Astrocyte (in vitro differentiated cells and primary cell): ENCODE data around the gene GLRX5. TPM values are rescaled to one million over a fixed set of nuclear protein-coding genes. Genes with fewer than 3 reads are reported as not detected.

Experiments used
- DNase-seq: peaks from one replicate; pipeline ENCODE4 v3.0.0-alpha.2; 2010; ENCODE audit warnings: low read depth
- FAIRE-seq: peaks from 2 replicates; lab custom pipeline; 2011; peaks lifted over from hg19 to GRCh38; lab: Jason Lieb, UNC
- H2AFZ ChIP-seq: 2 replicates; pipeline ENCODE4 v1.6.0; 2012; ENCODE audit warnings: low read depth, low read length, inconsistent platforms
- H3K27ac ChIP-seq: 2 replicates; pipeline ENCODE4 v1.5.1; 2011; ENCODE audit warnings: low read depth, low read length, inconsistent platforms
- H3K27me3 ChIP-seq: 2 replicates; pipeline ENCODE4 v1.6.0; 2011; ENCODE audit warnings: low read length, inconsistent platforms; ENCODE audit not compliant: insufficient read depth
- H3K36me3 ChIP-seq: 2 replicates; pipeline ENCODE4 v1.5.1; 2011; ENCODE audit warnings: low read length, inconsistent platforms; ENCODE audit not compliant: insufficient read depth
- H3K4me1 ChIP-seq: 2 replicates; pipeline ENCODE4 v1.5.1; 2011; ENCODE audit warnings: low read length, inconsistent platforms; ENCODE audit not compliant: insufficient read depth
- H3K4me2 ChIP-seq: 2 replicates; pipeline ENCODE4 v1.6.0; 2012; ENCODE audit warnings: low read length, inconsistent platforms
- H3K4me3 ChIP-seq: 2 replicates; pipeline ENCODE4 v1.5.1; 2011; ENCODE audit warnings: low read depth, mild to moderate bottlenecking, low read length, inconsistent platforms; ENCODE audit not compliant: insufficient read depth
- H3K79me2 ChIP-seq: 2 replicates; pipeline ENCODE4 v1.6.0; 2012; ENCODE audit warnings: mild to moderate bottlenecking, low read length, inconsistent platforms; ENCODE audit not compliant: insufficient read depth
- H3K9ac ChIP-seq: 2 replicates; pipeline ENCODE4 v1.6.0; 2012; ENCODE audit warnings: mild to moderate bottlenecking, low read length, inconsistent platforms
- H3K9me3 ChIP-seq: 2 replicates; pipeline ENCODE4 v1.5.1; 2012; ENCODE audit warnings: low read depth, mild to moderate bottlenecking, low read length, inconsistent platforms; ENCODE audit not compliant: insufficient read depth
- H4K20me1 ChIP-seq: 2 replicates; pipeline ENCODE4 v1.6.0; 2012; ENCODE audit warnings: low read length, inconsistent platforms; ENCODE audit not compliant: insufficient read depth
- H3K27ac Mint-ChIP-seq: one replicate; pipeline ENCODE4 v1.8.0; 2021; ENCODE audit warnings: mild to moderate bottlenecking, mixed read lengths; ENCODE audit not compliant: unreplicated experiment
- H3K27me3 Mint-ChIP-seq: one replicate; pipeline ENCODE4 v1.8.0; 2021; ENCODE audit warnings: low read depth, mixed read lengths; ENCODE audit not compliant: unreplicated experiment
- H3K36me3 Mint-ChIP-seq: one replicate; pipeline ENCODE4 v1.8.0; 2021; ENCODE audit warnings: low read depth, mixed read lengths; ENCODE audit not compliant: unreplicated experiment
- H3K4me1 Mint-ChIP-seq: one replicate; pipeline ENCODE4 v1.8.0; 2021; ENCODE audit warnings: low read depth, mixed read lengths; ENCODE audit not compliant: unreplicated experiment
- H3K4me3 Mint-ChIP-seq: one replicate; pipeline ENCODE4 v1.8.0; 2021; ENCODE audit warnings: mild to moderate bottlenecking, moderate library complexity, mixed read lengths; ENCODE audit not compliant: unreplicated experiment
- H3K9me3 Mint-ChIP-seq: one replicate; pipeline ENCODE4 v1.8.0; 2021; ENCODE audit warnings: mild to moderate bottlenecking, mixed read lengths; ENCODE audit not compliant: unreplicated experiment
- EZH2 ChIP-seq: IDR thresholded peaks from 2 replicates; pipeline ENCODE4 v1.6.1; 2012; ENCODE audit warnings: mild to moderate bottlenecking, low read length, inconsistent platforms; ENCODE audit not compliant: insufficient read depth
- total RNA-seq: library from RNA; stranded (reverse); gene quantifications from 2 replicates; pipeline ENCODE4 v1.2.1, GENCODE V29; 2021
- TF ChIP-seq, protein P1 (sequence below): IDR thresholded peaks from 2 replicates; pipeline ENCODE4 v1.5.1; 2011; ENCODE audit warnings: low read depth, mild to moderate bottlenecking, inconsistent platforms, low read length, moderate library complexity; ENCODE audit not compliant: insufficient read depth

The GLRX5 gene
- total RNA-seq, 1 donor from 2014 or later: 50.5 TPM

DNA sequence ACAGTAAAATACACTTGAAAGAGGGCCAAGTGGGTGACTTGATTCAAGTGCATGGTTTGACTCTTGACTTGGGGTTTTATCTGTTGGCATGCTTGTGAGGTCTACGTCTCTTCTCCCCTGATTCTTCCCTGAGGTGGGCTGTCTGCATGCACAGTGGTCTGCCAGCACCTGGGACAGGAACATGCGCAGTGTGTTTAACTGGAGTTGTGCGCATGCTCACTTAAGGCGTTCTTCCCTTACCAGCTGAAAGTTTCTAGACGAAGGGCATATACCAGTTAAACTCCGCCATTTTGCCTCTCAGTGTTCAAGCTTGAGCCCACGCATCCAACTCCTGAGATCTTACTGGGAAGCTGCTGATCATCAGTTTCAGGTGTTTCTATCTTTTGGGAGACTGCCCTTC lies 38.5 kb downstream of the GLRX5 start:
- no peaks in the 10 kb centered on the region for H3K36me3 ChIP-seq
- Mint-ChIP-seq H3K4me1 (no peaks in the 10 kb centered on the region), H3K27me3 (peaks cover 7% of the 10 kb centered on the region), H3K9me3 (no peaks in the 10 kb centered on the region), H3K4me3 (no peak overlapping the region), H3K27ac (no peak overlapping the region), H3K36me3 (no peaks in the 10 kb centered on the region)
- DNase-seq (no peak), FAIRE-seq (no peak)
- no peak overlapping the region for H3K4me3 ChIP-seq
- TF ChIP-seq, protein P1, sequence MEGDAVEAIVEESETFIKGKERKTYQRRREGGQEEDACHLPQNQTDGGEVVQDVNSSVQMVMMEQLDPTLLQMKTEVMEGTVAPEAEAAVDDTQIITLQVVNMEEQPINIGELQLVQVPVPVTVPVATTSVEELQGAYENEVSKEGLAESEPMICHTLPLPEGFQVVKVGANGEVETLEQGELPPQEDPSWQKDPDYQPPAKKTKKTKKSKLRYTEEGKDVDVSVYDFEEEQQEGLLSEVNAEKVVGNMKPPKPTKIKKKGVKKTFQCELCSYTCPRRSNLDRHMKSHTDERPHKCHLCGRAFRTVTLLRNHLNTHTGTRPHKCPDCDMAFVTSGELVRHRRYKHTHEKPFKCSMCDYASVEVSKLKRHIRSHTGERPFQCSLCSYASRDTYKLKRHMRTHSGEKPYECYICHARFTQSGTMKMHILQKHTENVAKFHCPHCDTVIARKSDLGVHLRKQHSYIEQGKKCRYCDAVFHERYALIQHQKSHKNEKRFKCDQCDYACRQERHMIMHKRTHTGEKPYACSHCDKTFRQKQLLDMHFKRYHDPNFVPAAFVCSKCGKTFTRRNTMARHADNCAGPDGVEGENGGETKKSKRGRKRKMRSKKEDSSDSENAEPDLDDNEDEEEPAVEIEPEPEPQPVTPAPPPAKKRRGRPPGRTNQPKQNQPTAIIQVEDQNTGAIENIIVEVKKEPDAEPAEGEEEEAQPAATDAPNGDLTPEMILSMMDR: no peak
- TF ChIP-seq EZH2: no peak
- H3K9ac ChIP-seq: no peak overlapping the region
- H3K27ac ChIP-seq: no peak overlapping the region
- H2AFZ ChIP-seq: no peak overlapping the region
- H3K79me2 ChIP-seq: no peaks in the 10 kb centered on the region
- no peak overlapping the region for H3K4me2 ChIP-seq
- no peaks in the 10 kb centered on the region for H3K4me1 ChIP-seq
- H3K27me3 ChIP-seq: no peaks in the 10 kb centered on the region
- no peaks in the 10 kb centered on the region for H4K20me1 ChIP-seq
- no peaks in the 10 kb centered on the region for H3K9me3 ChIP-seq

DNA sequence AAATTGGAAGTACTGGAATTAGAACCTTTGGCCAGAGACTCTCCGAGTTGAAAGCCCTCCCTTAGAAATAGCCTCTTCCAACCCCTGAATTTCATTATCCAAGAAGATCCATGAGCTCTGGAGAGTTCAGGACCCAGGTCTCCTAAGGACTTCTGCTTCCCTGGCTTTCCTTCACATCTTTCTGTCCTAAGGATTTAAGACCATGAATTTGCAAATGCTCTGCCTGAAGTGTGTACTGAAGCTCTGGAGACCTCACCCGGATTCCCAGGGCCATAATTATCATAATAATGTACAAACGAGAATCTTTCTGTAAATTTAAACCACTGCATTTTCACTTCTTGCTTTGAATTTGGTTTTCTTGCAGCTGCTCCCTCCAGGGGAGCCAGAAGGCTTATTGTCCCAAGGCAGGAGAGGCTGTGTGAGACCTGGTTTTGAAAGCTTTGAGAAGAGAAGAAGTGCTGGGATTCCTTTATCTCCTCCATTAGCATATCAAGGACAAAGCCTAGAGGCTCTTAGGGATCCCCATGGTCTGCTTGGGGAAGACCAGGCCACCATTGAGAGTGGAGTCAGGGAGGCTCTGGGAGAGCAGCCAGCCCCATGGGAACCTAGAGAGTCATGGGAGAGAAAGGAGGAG lies 41.1 kb downstream of the GLRX5 start:
- Histone ChIP-seq H3K4me1 (no peaks in the 10 kb centered on the region), H3K9me3 (no peaks in the 10 kb centered on the region), H4K20me1 (no peaks in the 10 kb centered on the region), H3K79me2 (no peaks in the 10 kb centered on the region), H3K36me3 (no peaks in the 10 kb centered on the region), H3K27ac (no peak overlapping the region), H2AFZ (no peak overlapping the region), H3K4me2 (no peak overlapping the region), H3K9ac (no peak overlapping the region), H3K4me3 (no peak overlapping the region), H3K27me3 (peaks cover 2% of the 10 kb centered on the region)
- no peak overlapping the region for H3K27ac Mint-ChIP-seq
- no peak overlapping the region for H3K4me3 Mint-ChIP-seq
- peaks cover 7% of the 10 kb centered on the region for H3K27me3 Mint-ChIP-seq
- DNase-seq: no peak
- FAIRE-seq: no peak
- TF ChIP-seq, protein P1: no peak
- TF ChIP-seq EZH2: no peak
- H3K36me3 Mint-ChIP-seq: no peaks in the 10 kb centered on the region
- no peaks in the 10 kb centered on the region for H3K4me1 Mint-ChIP-seq
- H3K9me3 Mint-ChIP-seq: no peaks in the 10 kb centered on the region

DNA sequence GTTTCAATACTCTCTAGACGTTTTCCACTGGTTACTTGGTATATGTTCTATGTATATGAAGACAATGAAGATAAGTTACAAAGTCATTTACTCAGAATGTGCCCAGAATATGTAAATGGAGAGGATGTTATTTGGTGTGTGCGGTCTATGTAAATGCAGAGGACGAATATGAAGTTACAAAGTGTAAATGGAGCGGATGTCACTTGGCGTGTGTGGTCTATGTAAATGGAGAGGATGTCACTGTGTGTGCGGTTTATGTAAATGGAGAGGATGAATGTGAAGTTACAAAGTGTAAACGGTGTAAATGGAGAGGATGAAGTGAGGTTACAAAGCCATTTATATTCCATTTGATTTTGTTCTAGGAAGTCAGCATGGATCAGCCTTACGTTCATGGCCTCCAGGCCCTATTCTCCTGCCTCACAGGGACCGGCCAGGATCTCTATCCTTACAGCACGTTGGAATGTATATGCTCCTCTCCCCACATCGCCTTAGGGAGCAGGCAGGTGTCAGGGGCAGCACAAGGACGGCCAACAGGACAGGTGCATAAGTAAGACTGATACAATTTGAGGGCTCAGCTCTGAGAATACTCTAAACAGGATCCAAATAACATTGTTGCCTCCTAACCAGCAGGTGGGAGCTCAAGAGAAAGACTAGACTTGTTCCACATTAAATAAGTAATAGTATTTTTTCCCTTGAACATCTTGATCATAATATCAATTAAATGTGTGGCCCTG lies 42.4 kb downstream of the GLRX5 start:
- DNase-seq: no peak
- H2AFZ ChIP-seq: no peak overlapping the region
- H3K27me3 ChIP-seq: peaks cover 2% of the 10 kb centered on the region
- Mint-ChIP-seq H3K9me3 (no peaks in the 10 kb centered on the region), H3K27me3 (peaks cover 7% of the 10 kb centered on the region), H3K27ac (no peak overlapping the region), H3K36me3 (no peaks in the 10 kb centered on the region), H3K4me3 (no peak overlapping the region), H3K4me1 (no peaks in the 10 kb centered on the region)
- H3K9ac ChIP-seq: no peak overlapping the region
- TF ChIP-seq, protein P1: no peak
- TF ChIP-seq EZH2: no peak
- no peaks in the 10 kb centered on the region for H3K36me3 ChIP-seq
- no peak overlapping the region for H3K27ac ChIP-seq
- no peaks in the 10 kb centered on the region for H3K4me1 ChIP-seq
- no peaks in the 10 kb centered on the region for H4K20me1 ChIP-seq
- no peak overlapping the region for H3K4me2 ChIP-seq
- H3K79me2 ChIP-seq: no peaks in the 10 kb centered on the region
- no peak overlapping the region for H3K4me3 ChIP-seq
- FAIRE-seq: no peak
- no peaks in the 10 kb centered on the region for H3K9me3 ChIP-seq
